Lung (tissue), 12 donors: ENCODE measurements around the gene FHAD1. TPM values are rescaled to one million over a fixed set of nuclear protein-coding genes. Genes with fewer than 3 reads are reported as not detected.
A peak's percentile ranks its signal among the peaks of the same experiment; 100 is the strongest.

ENCODE experiments used
- ATAC-seq: fragments of 200-7000 bp; cut with Tn5 transposase; one replicate; pipeline ENCODE4 v1.9.1; 2020; ENCODE audit warnings: moderate number of reproducible peaks; ENCODE audit not compliant: insufficient read depth, low FRiP score
- DNase-seq, 3 donors: peaks; one replicate each; pipeline ENCODE4 v3.0.0-alpha.2; 2013 to 2017
- H3K27ac ChIP-seq, 2 donors: one replicate each; pipeline ENCODE4 v1.5.1; 2013; ENCODE audit warnings: mild to moderate bottlenecking in 2 of 2, moderate library complexity in 2 of 2, control low read depth in 1 of 2, inconsistent platforms in 1 of 2, low read depth in 1 of 2, low read length in 1 of 2
- H3K27me3 ChIP-seq, 3 donors: one replicate each; pipeline ENCODE4 v1.5.1; 2013; ENCODE audit warnings: low read length in 2 of 3; ENCODE audit not compliant: control insufficient read depth in 3 of 3, insufficient read depth in 3 of 3
- H3K36me3 ChIP-seq, 4 donors: one replicate each; pipeline ENCODE4 v1.5.1; 2013; ENCODE audit warnings: low read length in 4 of 4, mild to moderate bottlenecking in 1 of 4, moderate library complexity in 1 of 4; ENCODE audit not compliant: control insufficient read depth in 4 of 4, insufficient read depth in 4 of 4
- H3K4me1 ChIP-seq, 5 donors: one replicate each; pipeline ENCODE4 v1.5.1; 2013; ENCODE audit warnings: low read length in 5 of 5, mild to moderate bottlenecking in 2 of 5, moderate library complexity in 1 of 5; ENCODE audit not compliant: control insufficient read depth in 5 of 5, insufficient read depth in 5 of 5
- H3K4me3 ChIP-seq: one replicate; pipeline ENCODE4 v1.5.1; 2013; ENCODE audit warnings: mild to moderate bottlenecking, control low read depth, moderate library complexity
- H3K9ac ChIP-seq, 2 donors: one replicate each; pipeline ENCODE4 v1.5.1; 2013; ENCODE audit warnings: low read length in 2 of 2, control low read depth in 1 of 2; ENCODE audit not compliant: insufficient read depth in 1 of 2
- H3K9me3 ChIP-seq, 4 donors: one replicate each; pipeline ENCODE4 v1.5.1; 2013; ENCODE audit warnings: low read length in 3 of 4, mild to moderate bottlenecking in 1 of 4, moderate library complexity in 1 of 4; ENCODE audit not compliant: control insufficient read depth in 4 of 4, insufficient read depth in 3 of 4
- CTCF ChIP-seq: IDR thresholded peaks from 2 replicates; pipeline ENCODE4 v1.5.1; 2012; ENCODE audit warnings: mild to moderate bottlenecking; ENCODE audit errors: control extremely low read depth, extremely low read depth
- WGBS, 2 donors: extraction: QIAGEN DNeasy Blood & Tissue Kit; methylation state at CpG; one replicate each; pipeline ENCODE4 v1.1.7; 2013; 5-methylcytosine and 5-hydroxymethylcytosine counted together
- polyA plus RNA-seq, 2 donors: library from polyadenylated mRNA; stranded (reverse); fragments of 200-250 nt; gene quantifications; one replicate each; pipeline ENCODE4 v1.2.1, GENCODE V29; 2013
- total RNA-seq, 2 donors: library from RNA; depleted of rRNA in 1 of 2; stranded (reverse); fragments of >200 nt in 1 of 2; gene quantifications; one replicate each; pipeline ENCODE4 v1.2.1, GENCODE V29; 2014 to 2021
- donor health status: control.
- donor health status: control.
- donor health status: Bipolar disorder and iron deficiency.
- donor health status: healthy.
- donor health status: DM: yes; HTN: yes; CAD: no.

The FHAD1 gene
- total and polyA plus RNA-seq, 4 donors = 4.4 to 25.9 (median 9.2) TPM

GRCh38 chr1:15243275-15244043 is 3.6 kb upstream of the FHAD1 start:
- Histone ChIP-seq H3K4me1 (peaks cover 0 to 29% (median 6%) of the 10 kb centered on the region in 5 donors), H3K36me3 (no peaks in the 10 kb centered on the region), H3K9ac (no peak overlapping the region), H3K27me3 (no peaks in the 10 kb centered on the region), H3K27ac (no peak overlapping the region), H3K9me3 (no peaks in the 10 kb centered on the region), H3K4me3 (no peak overlapping the region)
- DNase-seq (peak; percentile 53 to 73 (median 54)), ATAC-seq (no peak)
- TF ChIP-seq CTCF = no peak
- WGBS, 2 donors = 66 to 76% methylated on average over 10 of the region's 10 CpGs

- no peak overlapping the region for H3K4me3 ChIP-seq
- ATAC-seq (no peak), DNase-seq (peak in 2 of 3 donors; percentile 22 to 30)
- no peaks in the 10 kb centered on the region for H3K36me3 ChIP-seq
- H3K27ac ChIP-seq = no peak overlapping the region
- no peak overlapping the region for H3K9ac ChIP-seq
- peaks cover 0 to 2% (median 0%) of the 10 kb centered on the region in 3 donors for H3K27me3 ChIP-seq
- no peak for TF ChIP-seq CTCF
- no peaks in the 10 kb centered on the region for H3K9me3 ChIP-seq
- peaks cover 0 to 29% (median 6%) of the 10 kb centered on the region in 5 donors for H3K4me1 ChIP-seq
- 82 to 88% methylated on average over 5 of the region's 5 CpGs for WGBS, 2 donors
Measured at GRCh38 chr1:15244813-15245212, 2.2 kb upstream of the FHAD1 start.

GRCh38 chr1:15245593-15246360 is 1.2 kb upstream of the FHAD1 start:
- no peak overlapping the region for H3K4me3 ChIP-seq
- ATAC-seq (no peak), DNase-seq (peak; percentile 31 to 74 (median 63))
- 55 to 63% methylated on average over 11 of the region's 11 CpGs for WGBS, 2 donors
- H3K9ac ChIP-seq = no peak overlapping the region
- TF ChIP-seq CTCF = no peak
- peaks cover 0 to 29% (median 6%) of the 10 kb centered on the region in 5 donors for H3K4me1 ChIP-seq
- peak overlapping the region in 1 of 2 donors; percentile 23 for H3K27ac ChIP-seq
- no peaks in the 10 kb centered on the region for H3K9me3 ChIP-seq
- H3K36me3 ChIP-seq = no peaks in the 10 kb centered on the region
- H3K27me3 ChIP-seq = peaks cover 0 to 2% (median 0%) of the 10 kb centered on the region in 3 donors
